VCaP (cell line): Measurements from ENCODE around the gene SERINC3.

ENCODE experiments used
- H3K27ac ChIP-seq: fragments of 450-650 bp; 2 replicates; pipeline ENCODE4 v1.5.1; 2017
- CTCF ChIP-seq: fragments of 450-650 bp; conservative IDR thresholded peaks from 2 replicates; pipeline ENCODE4 v1.5.1; 2017; ENCODE audit warnings: mild to moderate bottlenecking, moderate library complexity

SERINC3 gene

GRCh38 chr20:44467289-44467883 lies 54.5 kb downstream of the SERINC3 start:
- TF ChIP-seq CTCF = no peak
- H3K27ac ChIP-seq = no peak overlapping the region

- H3K27ac ChIP-seq = no peak overlapping the region
- TF ChIP-seq CTCF = no peak
Measured at GRCh38 chr20:44465001-44465560, 56.8 kb downstream of the SERINC3 start.

- no peak overlapping the region for H3K27ac ChIP-seq
- TF ChIP-seq CTCF = no peak
Measured at GRCh38 chr20:44464514-44464913, 57.4 kb downstream of the SERINC3 start.

GRCh38 chr20:44463466-44463865 lies 58.4 kb downstream of the SERINC3 start:
- no peak overlapping the region for H3K27ac ChIP-seq
- TF ChIP-seq CTCF = no peak

- TF ChIP-seq CTCF = no peak
- peak overlapping the region; percentile 68; the same call in 1 of the 2 replicates for H3K27ac ChIP-seq
Measured at GRCh38 chr20:44461803-44462174, 60.1 kb downstream of the SERINC3 start.

GRCh38 chr20:44461142-44461802 lies 60.6 kb downstream of the SERINC3 start:
- H3K27ac ChIP-seq = peak overlapping the region; percentile 68
- peak; percentile 40 for TF ChIP-seq CTCF

GRCh38 chr20:44460795-44461141 lies 61.1 kb downstream of the SERINC3 start:
- peak overlapping the region; percentile 68 for H3K27ac ChIP-seq
- TF ChIP-seq CTCF = peak; percentile 79
